Dedifferentiated amniotic fluid mesenchymal stem cell (primary cell): Measurements from ENCODE around the gene INKA2.

ENCODE experiments used
- DNase-seq: peaks from one replicate; pipeline ENCODE4 v3.0.0-alpha.2; 2016; ENCODE audit errors: extremely low spot score

INKA2 gene

GRCh38 chr1:111704240-111704639, 35.0 kb downstream of the INKA2 start:
- no peak for DNase-seq

GRCh38 chr1:111702504-111703050, 36.6 kb downstream of the INKA2 start:
- no peak for DNase-seq

DNA sequence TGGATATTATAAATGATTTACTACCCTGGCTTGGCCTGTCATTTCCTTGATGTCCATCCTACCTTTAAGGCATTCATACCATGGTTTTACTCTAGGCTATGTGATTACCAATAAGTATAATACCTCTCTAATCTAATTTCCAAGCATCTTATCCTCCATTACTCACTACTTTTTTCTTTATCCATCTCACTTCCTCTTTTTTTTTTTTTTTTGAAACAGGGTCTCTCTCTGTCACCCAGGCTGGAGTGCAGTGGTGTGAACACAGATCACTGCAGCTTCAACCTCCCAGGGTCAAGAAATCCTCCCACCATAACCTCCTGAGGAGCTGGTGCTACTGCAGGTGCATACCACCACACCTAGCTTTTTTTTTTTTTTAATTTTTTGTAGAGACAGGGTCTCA, 39.9 kb downstream of the INKA2 start:
- DNase-seq, result no peak

DNA sequence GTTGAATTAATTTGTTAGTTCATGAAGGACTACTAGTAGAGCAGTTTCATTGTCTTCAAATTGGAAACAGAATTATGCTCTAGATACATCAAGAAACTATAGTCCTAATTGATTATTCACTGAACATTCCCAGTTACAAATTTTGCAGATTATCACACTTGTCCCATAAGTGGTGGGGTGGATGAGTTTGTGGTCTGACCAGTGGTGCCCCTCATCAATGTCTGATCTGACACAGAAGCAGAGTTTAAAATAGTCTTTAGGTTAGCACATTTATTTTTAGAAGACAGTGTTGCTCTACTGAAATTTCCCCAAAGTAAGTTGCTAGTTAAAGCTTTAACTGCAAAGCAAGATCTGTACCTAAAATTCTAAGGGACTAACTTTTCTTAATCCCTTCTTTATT, 42.9 kb downstream of the INKA2 start:
- no peak for DNase-seq

- DNase-seq, result no peak
Measured at GRCh38 chr1:111695801-111696200, 43.4 kb downstream of the INKA2 start.

DNA sequence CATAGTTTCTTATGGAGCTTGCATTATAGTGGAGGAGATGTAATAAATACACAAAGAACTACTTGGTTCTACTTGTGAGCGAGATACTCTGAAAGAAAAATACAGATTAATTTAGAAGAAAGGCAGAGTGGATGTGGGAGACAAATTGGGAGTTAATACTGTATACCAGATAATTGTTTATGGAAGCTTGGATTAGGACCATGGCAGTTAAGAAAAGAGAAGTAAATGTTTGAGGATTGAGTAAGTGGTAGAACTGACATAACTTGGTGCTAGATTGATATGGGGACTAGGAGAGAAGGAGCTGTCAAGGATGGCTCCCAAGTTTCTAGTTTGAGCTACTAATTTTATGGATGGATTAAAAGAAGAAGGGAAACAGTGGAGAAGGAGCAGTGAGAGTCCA, 47.3 kb downstream of the INKA2 start:
- DNase-seq, result no peak

- DNase-seq, result peak; percentile 96
Measured at GRCh38 chr1:111690306-111690617, 48.9 kb downstream of the INKA2 start.
